Endodermal cell (in vitro differentiated cells): ENCODE results near the gene TXNDC11. TPM values are rescaled to one million over a fixed set of nuclear protein-coding genes. Genes with fewer than 3 reads are reported as not detected.

Experiments used
- DNase-seq: peaks from one replicate; pipeline ENCODE4 v3.0.0-alpha.2; 2017
- H3K27ac ChIP-seq: 2 replicates; pipeline ENCODE4 v1.5.1; 2013; ENCODE audit warnings: mild to moderate bottlenecking, low read depth, low read length, moderate library complexity
- H3K27me3 ChIP-seq: 2 replicates; pipeline ENCODE4 v1.6.1; 2013; ENCODE audit warnings: mild to moderate bottlenecking, low read length, moderate library complexity; ENCODE audit not compliant: insufficient read depth, control insufficient read depth, poor library complexity, severe bottlenecking
- H3K36me3 ChIP-seq: 2 replicates; pipeline ENCODE4 v1.7.0; 2013; ENCODE audit warnings: mild to moderate bottlenecking, low read length, moderate library complexity; ENCODE audit not compliant: control insufficient read depth, insufficient read depth
- H3K4me1 ChIP-seq: one replicate; pipeline ENCODE4 v1.7.0; 2013; ENCODE audit warnings: low read length; ENCODE audit not compliant: control insufficient read depth, insufficient read depth
- H3K4me3 ChIP-seq: 2 replicates; pipeline ENCODE4 v1.5.1; 2013; ENCODE audit warnings: mild to moderate bottlenecking, low read length, moderate library complexity
- H3K9ac ChIP-seq: 2 replicates; pipeline ENCODE4 v1.6.1; 2013; ENCODE audit warnings: mild to moderate bottlenecking, low read length, moderate library complexity; ENCODE audit not compliant: poor library complexity, severe bottlenecking; ENCODE audit errors: extremely low read depth
- H3K9me3 ChIP-seq: 2 replicates; pipeline ENCODE4 v1.6.1; 2013; ENCODE audit warnings: mild to moderate bottlenecking, low read length, moderate library complexity; ENCODE audit not compliant: control insufficient read depth
- H3K27ac Mint-ChIP-seq: 2 replicates; pipeline ENCODE4 v1.8.0; 2020; ENCODE audit warnings: mixed read lengths
- H3K27me3 Mint-ChIP-seq: 2 replicates; pipeline ENCODE4 v1.8.0; 2021; ENCODE audit warnings: mild to moderate bottlenecking, mixed read lengths; ENCODE audit not compliant: insufficient read depth
- H3K36me3 Mint-ChIP-seq: 2 replicates; pipeline ENCODE4 v1.8.0; 2020; ENCODE audit warnings: low read depth, mixed read lengths
- H3K4me1 Mint-ChIP-seq: 2 replicates; pipeline ENCODE4 v1.8.0; 2020; ENCODE audit warnings: mixed read lengths
- H3K4me3 Mint-ChIP-seq: 2 replicates; pipeline ENCODE4 v1.8.0; 2020; ENCODE audit warnings: mild to moderate bottlenecking, moderate library complexity, mixed read lengths
- H3K9me3 Mint-ChIP-seq: 2 replicates; pipeline ENCODE4 v1.8.0; 2020; ENCODE audit warnings: mild to moderate bottlenecking, mixed read lengths
- CTCF ChIP-seq: fragments of 200-600 bp; sonication (generic); conservative IDR thresholded peaks from 2 replicates; pipeline ENCODE4 v1.5.0; 2021; ENCODE audit warnings: antibody characterized with exemption, mild to moderate bottlenecking
- WGBS, 2 experiments: methylation state at CpG; one replicate each; pipeline versions ENCODE4 v1.1.5 to v1.1.7; 2013; ENCODE audit warnings: missing lambda C conversion rate in 2 of 2, mixed read lengths in 1 of 2; ENCODE audit not compliant: insufficient coverage in 1 of 2, insufficient read length in 1 of 2; 5-methylcytosine and 5-hydroxymethylcytosine counted together
- total RNA-seq, 2 donors: library from RNA; stranded (reverse); fragmentation: NEBNext Ultra II Directional in 1 of 2; extraction: Animal tissue kit (Norgen Biotek cat#: 25700) in 1 of 2; gene quantifications; 2 replicates in 1 of 2; 3 replicates in 1 of 2; pipeline ENCODE4 v1.2.1, GENCODE V29; 2021

The TXNDC11 gene
- total RNA-seq, 2 donors from 2014 or later, result 16.4 to 20.8 TPM

DNA sequence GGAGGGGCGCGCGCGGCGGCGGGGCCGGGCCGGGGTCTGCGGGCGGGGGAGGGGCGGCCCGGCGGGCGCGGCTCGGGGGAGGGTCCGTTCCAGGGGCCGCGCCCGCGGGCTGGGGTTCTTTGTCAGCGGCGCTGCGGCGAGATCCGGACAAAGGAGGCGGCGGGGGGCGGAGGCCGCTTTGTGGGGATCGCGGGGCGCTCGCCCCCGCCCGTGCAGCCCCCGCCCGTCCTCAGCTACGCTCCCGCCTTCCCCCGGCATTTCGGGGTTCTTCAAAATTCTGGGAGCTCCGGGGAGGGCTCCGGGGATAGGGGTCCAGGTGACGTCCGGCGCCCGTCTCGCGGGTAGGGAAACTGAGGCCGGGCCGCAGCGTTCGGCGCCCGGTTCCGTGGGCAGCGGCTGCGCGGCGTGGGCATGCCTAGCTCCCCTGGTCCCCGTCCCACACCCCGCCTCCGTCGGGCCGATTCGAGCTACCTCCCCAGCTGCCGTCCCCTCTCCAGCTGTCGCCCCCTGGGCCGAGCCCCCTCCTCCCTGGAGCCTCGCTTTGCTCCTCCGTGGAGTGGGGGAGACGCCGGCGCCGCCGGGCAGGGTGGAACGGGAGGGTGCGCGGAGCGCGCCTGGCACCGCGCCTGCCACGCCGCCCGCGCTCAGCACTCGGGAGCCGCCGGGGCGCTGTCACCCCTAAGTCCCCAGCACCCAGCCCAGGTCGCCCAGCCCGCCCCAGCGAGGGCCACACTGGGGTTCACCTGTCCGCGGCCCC is 73.9 kb downstream of the TXNDC11 start:
- Histone ChIP-seq H3K9me3 (no peaks in the 10 kb centered on the region), H3K4me3 (peak overlapping the region; percentile 83), H3K27ac (peak overlapping the region; percentile 89), H3K9ac (peak overlapping the region; percentile 73), H3K36me3 (no peaks in the 10 kb centered on the region), H3K27me3 (no peaks in the 10 kb centered on the region), H3K4me1 (peaks cover 12% of the 10 kb centered on the region)
- 2 to 4% methylated on average over 16 to 97 of the region's 97 CpGs for WGBS, 2 experiments
- Mint-ChIP-seq H3K27me3 (no peaks in the 10 kb centered on the region), H3K27ac (no peak overlapping the region), H3K4me3 (peak overlapping the region; percentile 72), H3K4me1 (peaks cover 23% of the 10 kb centered on the region), H3K9me3 (no peaks in the 10 kb centered on the region), H3K36me3 (no peaks in the 10 kb centered on the region)
- no peak for TF ChIP-seq CTCF
- DNase-seq, result no peak

GRCh38 chr16:11667824-11668622 is 74.6 kb downstream of the TXNDC11 start, which contains the start of gene SNN:
Gene SNN (plus strand): TSS chr16:11668455. CDS start chr16:11676060, 7,605 bp downstream.
- 12 to 46% methylated on average over 21 to 93 of the region's 93 CpGs for WGBS, 2 experiments
- Histone ChIP-seq H3K27me3 (no peaks in the 10 kb centered on the region), H3K9me3 (no peaks in the 10 kb centered on the region), H3K9ac (peak within 1 kb of the TSS; percentile 73), H3K36me3 (no peaks in the 10 kb centered on the region), H3K27ac (peak within 1 kb of the TSS; percentile 89), H3K4me3 (peak within 1 kb of the TSS; percentile 83), H3K4me1 (peaks cover 12% of the 10 kb centered on the region)
- DNase-seq, result peak; percentile 93
- Mint-ChIP-seq H3K4me3 (peak within 1 kb of the TSS; percentile 72), H3K27ac (peak within 1 kb of the TSS; percentile 48), H3K4me1 (peaks cover 22% of the 10 kb centered on the region), H3K9me3 (no peaks in the 10 kb centered on the region), H3K27me3 (no peaks in the 10 kb centered on the region), H3K36me3 (no peaks in the 10 kb centered on the region)
- TF ChIP-seq CTCF, result no peak

DNA sequence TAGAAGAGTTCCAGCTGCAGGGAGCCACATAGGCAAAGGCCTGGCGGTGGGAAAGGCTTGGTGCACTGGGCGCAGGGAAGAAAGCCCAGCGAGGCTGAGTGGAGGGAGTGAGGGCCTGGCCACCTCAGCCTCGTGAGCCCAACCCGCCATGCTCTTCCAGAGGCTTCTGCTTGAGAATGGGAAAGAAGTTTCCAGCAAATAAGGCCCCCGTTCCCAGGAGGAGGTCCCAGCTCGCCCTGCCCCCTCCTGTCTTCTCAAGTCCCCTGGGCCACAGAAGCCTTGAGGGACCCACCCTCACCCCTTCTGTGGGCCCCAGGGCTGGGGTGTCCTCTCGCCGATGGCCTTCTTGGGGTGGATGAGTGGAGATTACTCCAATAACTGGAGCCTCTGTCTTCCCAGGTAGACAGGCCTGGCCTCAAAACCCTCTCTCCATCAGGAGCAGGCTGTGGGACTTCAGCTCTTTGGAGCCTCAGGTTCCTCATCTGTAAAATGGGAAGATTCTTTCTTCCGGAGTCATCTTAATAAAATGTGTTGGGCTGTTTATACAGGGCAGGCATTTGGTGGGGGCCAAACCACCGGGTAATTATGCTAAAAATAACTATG is 75.3 kb downstream of the TXNDC11 start:
- DNase-seq, result peak; percentile 57
- H3K9me3 ChIP-seq, result no peaks in the 10 kb centered on the region
- no peaks in the 10 kb centered on the region for H3K36me3 Mint-ChIP-seq
- H3K4me1 ChIP-seq, result peaks cover 12% of the 10 kb centered on the region
- no peaks in the 10 kb centered on the region for H3K27me3 ChIP-seq
- no peak overlapping the region for H3K9ac ChIP-seq
- H3K36me3 ChIP-seq, result no peaks in the 10 kb centered on the region
- peak overlapping the region; percentile 49 for H3K4me3 Mint-ChIP-seq
- WGBS, 2 experiments, result 90 to 91% methylated on average over 7 to 11 of the region's 11 CpGs
- peak overlapping the region; percentile 72 for H3K4me3 ChIP-seq
- peaks cover 16% of the 10 kb centered on the region for H3K4me1 Mint-ChIP-seq
- H3K27ac Mint-ChIP-seq, result no peak overlapping the region
- H3K27ac ChIP-seq, result no peak overlapping the region
- TF ChIP-seq CTCF, result no peak
- H3K9me3 Mint-ChIP-seq, result no peaks in the 10 kb centered on the region
- H3K27me3 Mint-ChIP-seq, result no peaks in the 10 kb centered on the region
